GM21528 (cell line): Measurements from ENCODE around the gene ARHGEF37.
"Not testable (repeated sequence)": the region's sequence is repeated elsewhere in the genome, so short reads cannot be mapped to it uniquely, and the experiment has no call there.

Experiments used
- ATAC-seq: cut with Tn5 transposase; IDR thresholded peaks from one replicate; pipeline ENCODE4 v1.9.1; 2021; ENCODE audit warnings: mild to moderate bottlenecking, moderate library complexity; ENCODE audit not compliant: unreplicated experiment, low FRiP score

Gene ARHGEF37, protein sequence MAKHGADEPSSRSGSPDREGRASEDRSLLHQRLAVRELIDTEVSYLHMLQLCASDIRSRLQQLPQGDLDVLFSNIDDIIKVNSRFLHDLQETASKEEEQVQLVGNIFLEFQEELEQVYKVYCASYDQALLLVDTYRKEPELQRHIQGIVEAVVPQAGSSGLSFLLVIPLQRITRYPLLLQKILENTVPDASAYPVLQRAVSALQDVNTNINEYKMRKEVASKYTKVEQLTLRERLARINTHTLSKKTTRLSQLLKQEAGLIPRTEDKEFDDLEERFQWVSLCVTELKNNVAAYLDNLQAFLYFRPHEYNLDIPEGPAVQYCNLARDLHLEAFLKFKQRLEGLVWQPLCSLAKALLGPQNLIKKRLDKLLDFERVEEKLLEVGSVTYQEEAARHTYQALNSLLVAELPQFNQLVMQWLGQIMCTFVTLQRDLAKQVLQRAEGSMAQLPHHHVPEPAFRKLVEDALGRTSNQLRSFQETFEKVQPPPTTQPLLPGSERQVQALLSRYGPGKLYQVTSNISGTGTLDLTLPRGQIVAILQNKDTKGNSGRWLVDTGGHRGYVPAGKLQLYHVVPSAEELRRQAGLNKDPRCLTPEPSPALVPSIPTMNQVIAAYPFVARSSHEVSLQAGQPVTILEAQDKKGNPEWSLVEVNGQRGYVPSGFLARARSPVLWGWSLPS

DNA sequence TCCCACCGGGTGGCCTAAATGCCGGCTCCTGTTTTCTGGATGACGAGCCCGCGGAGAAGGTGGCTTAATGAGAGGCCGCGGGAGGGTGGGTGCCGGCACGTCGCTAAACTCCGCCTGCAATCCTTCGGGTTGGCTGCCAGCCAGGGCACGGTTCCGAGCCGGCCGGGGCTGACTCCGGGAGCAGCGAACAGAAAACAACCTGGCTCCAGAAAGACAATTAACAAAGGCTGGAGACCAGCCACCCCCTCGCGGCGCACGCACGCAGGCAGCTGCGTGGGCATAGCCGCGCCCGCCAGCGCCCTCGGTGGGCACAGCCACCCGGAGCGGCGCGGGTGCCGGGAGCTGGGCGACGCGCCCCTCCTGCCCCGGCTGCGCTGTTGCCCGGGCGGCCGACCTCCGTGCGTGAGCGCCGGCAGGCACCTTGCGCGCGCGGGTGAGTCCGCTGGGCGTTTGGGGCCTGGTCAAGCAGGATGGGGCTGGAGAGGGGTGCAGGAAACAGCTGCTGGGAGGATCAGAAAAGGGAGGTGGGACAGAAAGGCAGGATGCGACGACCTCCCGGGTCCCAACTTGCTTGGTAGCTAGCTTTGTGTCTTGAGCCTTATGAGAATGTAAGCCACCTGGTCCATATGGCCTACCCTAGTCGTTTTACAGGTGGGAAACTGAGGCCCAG, at the start of gene ARHGEF37:
Gene ARHGEF37 (plus strand): TSS at position 307 of the 670 bp plus-strand sequence. CDS start 16,272 bp downstream, outside the sequence.
- no peak for ATAC-seq

DNA sequence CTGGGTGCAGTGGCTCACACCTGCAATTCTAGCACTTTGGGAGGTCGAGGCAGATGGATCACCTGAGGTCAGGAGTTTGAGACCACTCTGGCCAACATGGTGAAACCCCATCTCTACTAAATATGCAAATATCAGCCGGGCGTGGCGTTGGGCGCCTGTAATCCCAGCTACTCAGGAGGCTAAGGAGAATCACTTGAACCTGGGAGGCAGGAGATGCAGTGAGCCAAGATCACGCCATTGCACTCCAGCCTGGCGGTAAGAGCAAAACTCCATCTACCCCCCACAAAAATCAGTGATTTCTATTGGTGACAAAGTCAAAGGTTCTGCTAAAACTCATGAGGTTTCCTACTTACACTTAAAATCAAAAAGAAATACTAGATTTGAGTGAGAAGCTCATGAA, 48.9 kb upstream of the ARHGEF37 start:
- ATAC-seq, result no peak

DNA sequence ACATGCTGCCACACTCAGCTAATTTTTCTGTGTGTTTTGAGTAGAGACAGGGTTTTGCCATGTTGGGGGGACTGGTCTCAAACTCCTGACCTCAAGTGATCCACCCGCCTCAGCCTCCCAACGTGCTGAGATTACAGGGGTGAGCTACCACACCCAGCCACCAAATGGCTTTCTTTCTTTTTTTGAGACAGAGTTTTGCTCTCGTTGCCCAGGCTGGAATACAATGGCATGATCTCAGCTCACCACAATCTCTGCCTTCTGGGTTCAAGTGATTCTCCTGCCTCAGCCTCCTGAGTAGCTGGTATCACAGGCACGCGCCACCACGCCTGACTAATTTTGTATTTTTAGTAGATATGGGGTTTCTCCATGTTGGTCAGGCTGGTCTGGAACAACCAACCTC, 45.5 kb upstream of the ARHGEF37 start:
- not testable (repeated sequence) for ATAC-seq

DNA sequence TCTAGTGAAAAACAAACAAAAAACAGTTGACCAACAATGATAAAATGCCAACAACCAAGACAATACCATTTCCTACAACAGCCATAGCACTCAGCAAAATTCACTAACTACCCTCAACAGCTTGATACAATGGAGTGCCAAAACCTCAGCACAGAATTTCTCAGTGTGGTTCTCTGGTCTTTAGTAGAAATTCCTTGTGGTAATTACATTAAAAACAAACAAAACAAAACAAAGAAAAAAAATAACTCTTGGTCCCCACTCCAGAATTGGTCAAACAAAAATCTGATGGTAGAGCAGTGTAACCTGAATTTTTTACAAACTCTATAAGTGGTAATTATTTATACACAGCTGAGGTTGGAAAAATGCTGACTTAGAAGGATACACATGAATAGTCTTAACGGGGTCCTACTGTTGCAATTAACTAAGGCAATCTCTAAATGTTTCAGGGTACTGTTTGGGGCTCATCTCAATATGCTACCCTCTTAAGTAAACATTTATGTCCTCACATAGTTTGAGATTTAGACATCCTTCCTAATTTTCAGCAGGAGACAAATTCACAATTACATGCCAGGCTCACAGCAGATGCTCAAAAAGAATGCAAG, 43.8 kb upstream of the ARHGEF37 start:
- ATAC-seq, result no peak

DNA sequence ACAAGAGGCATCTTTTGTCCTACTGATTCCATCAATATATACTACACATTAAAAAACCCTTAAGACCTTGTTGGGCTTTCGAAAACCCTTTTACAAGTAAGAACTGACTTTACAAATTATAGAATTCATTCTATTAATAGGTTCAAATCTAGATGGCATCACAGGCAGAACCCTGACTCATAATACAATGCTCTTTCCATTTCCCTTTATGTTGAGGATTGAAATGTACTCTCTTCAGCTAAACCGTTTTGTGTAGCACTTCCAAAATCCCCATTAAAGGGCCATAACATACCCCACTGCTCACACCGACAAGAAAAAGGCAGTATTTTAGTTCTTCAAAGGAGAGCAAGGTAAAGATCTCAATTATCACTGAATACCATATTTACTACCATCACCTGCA, 41.2 kb upstream of the ARHGEF37 start:
- no peak for ATAC-seq

DNA sequence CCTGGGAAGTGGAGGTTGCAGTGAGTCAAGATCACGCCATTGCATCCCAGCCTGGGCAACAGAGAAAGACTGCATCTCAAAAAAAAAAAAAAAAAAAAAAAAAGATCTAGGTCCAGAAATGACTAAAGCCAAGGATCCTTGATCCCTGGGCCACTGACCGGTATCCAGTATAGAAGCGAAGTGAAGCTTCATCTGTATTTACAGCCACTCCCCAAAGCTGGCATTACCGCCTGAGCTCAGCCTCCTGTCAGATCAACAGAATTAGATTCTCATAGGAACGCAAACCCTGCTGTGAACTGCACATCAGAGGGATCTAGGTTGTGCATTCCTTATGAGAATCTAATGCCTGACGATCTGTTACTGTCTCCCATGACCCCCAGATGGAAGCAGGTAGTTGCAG, 39.4 kb upstream of the ARHGEF37 start:
- no peak for ATAC-seq

DNA sequence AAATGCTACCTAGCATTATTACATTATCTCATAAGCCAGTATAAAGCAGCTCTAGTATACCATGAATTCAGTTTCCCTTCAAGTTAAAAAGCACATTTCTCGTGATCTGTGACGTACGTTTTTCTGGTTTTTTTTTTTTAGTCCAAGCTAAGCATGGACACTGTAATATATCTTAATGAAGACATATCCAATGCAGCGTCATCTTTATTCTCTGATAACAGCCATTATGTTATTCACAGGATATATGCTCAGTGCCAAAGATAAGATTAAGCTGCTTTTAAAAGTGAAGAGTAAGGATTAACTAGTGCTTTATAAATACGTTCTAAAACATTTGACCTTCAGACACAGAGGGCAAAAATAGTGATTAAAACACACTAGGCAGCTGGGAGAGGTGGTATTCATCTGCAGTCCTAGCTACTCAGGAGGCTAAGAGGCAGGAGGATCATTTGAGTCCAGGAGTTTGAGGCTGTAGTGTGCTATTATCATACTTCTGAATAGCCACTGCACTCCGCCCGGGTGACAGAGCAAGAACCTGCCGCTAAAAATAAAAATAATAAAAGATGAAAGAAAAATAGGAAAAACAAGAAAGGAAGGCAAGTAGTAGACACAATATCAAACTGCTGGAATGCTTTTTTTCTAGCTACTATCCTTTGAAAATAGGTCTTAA, 37.8 kb upstream of the ARHGEF37 start:
- ATAC-seq, result no peak

DNA sequence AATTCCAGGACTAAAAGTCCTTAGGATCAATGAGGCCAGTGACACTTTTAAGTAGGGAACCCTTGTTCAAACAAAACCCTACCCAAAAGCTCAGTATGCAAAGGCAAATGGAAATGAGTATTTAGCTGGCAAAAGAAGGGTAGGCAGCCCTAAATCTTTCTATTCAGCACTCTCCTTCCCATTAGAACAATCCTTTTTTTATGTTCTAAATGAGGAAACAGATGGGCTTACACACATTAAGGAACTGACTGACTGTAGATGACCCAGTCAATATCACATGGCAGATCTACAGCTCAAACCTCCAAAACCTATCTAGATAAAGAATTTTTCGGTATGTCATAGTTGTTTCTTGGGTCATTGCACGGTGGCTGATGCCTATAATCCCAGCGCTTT, 37.3 kb upstream of the ARHGEF37 start:
- ATAC-seq, result no peak

DNA sequence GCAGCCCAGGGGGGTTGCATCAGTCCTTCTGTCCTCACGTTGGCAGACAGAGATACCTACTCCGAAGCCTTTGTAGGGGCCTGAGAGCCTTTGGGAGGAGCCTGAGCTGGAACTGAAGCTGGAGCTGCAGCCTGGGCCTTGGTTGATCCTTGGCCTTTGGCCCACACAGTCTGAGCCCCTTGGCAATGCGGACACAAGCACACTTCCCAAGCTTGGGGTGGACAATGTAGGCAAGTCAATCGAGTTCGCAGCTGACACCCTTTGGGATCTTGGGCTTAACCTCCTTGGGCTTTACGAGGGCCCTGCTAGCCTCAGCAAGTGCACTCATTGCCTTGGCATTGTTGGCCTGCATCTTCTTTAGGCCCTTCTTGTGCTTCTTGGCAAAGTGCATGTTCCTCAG, 36.0 kb upstream of the ARHGEF37 start:
- no peak for ATAC-seq

DNA sequence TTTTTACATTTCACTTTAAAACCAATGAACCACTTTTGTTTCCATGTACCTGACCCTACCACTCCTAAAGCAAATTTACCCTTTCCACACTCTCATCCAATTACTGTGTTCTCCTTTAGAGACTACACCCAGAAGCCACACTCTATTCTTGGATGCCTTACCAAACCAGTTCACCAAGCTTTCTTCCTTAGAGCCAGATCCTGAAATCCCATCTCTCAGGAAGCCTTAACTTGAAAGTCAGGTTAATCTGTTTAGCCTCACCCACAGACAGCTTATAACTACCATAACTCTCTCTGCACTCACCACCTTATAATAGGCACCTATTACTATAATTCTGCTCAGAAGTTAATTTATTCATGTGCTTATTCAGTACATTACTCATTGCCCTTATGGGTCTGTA, 34.3 kb upstream of the ARHGEF37 start:
- ATAC-seq, result no peak

DNA sequence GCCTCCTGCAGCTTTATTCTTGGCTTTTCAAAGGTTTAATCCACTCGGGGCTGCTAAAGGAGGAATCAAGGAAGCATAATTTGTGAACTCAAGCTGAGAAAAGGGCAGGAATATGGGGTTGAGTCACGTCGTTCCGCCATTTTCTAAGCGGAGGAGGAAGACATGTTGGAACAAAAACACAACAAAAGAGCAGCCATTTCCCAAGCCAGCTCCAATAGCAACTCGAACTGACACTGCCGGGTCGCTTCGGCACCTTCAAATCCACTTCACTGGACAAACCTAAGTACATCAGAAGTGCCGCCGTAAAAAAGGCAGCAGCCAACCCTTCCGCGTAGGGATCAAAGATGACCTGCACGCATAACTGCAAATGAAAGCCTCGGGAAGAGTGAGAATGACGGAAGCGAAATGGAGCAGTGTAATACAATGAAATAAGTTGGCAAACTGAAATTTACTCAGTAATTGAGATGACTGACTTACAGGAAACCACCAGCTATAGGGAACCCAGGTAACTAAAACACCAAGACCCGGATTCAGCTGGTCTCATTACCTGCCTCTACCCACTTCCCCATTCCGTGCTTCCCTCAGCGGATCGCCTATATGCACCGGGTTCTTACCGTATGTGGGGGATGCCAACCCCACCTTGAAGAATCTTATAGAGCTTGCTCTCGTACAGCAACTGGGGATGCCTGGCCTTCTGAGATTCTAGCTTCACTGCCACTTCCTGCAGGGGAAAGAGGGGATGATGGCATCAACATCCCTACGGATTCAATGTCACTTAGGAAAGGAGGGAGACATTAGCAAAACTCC, 31.6 kb upstream of the ARHGEF37 start:
- peak; percentile 39 for ATAC-seq

DNA sequence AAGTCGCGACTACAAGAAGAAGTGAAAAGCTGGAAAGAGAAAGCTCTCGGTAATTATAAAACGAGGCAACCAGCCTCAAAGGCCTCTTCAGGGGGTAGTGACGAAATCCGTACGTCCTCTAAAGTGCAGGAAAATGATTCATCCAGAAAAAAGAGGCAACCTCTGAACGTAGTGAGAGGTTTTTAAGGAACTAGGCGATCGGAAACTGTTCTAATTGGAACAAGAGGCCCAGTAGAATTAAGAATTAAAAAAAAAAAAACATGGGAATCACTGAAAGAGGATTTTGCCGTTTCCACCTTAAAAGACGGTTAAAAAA, 31.1 kb upstream of the ARHGEF37 start:
- no peak for ATAC-seq

DNA sequence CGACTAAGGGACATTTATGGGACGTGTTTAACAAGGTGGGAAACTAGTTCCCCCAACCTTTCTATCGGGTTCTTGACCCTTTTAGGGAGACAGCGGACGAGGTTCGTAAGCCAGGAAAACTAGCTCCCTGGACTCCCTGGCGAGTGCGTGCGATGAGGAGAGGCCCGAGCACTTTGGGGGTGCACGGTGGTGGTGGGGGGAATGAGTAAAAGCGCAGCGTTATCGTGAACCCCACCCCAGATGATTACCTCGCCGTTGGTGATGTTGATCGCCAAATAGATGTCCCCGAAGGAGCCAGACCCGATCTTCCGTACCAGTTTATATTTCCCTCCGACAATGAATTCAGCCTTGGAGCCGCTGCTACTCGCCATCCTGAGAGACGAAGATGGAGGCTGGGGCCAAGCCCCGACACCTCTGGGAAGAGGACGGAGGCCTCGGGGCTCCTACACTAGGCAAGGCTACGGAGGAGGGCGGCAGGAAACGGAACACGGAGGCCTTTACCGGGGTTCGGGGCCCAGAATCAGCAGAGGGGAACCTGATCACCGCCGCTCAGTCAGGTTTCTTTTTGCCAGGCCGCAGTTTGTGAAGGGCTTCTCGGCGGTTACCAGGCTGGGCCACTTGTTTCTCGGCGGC, 30.6 kb upstream of the ARHGEF37 start:
- ATAC-seq, result peak; percentile 10

DNA sequence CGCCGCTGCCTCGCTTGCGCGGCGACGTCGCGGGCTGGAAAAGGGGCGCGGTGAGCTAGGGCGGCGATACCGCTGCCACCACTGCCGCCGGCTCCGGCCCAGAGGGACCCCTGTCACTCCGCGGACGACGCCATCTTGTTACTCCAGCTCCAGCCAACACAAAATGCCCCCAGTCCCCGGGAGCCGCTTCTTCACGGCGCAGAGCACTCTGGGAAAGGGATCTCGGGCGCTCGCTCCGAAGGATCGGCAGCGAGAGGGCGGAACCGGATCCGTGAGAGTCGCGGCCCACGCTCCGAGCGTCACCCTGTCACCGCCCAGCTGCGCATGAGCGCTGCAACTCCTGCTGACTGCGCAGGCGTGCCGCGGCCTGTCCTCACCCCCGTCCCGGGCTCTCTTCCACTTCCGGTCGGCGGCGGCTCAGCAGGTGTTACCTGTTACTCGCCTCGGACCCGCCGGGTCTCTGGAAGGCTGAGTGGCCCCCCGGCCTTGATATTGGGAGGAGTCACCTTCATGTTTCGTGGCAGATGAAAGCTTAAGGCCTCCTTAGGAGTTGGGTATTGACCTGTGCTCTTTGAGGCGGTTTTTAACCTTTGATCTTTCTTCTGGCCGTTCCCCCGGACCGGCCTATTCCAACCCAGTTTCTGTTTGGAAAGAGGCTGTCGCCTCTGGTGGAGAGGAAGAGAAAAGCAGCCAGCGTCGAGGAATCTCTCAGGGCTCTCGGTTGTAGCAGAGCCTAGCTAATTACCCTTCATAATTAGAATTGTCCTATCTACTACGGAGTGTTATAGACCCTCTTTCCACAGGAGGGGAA, 29.9 kb upstream of the ARHGEF37 start, which contains the start of gene CSNK1A1:
Gene CSNK1A1 (minus strand): TSS at position 213 of the 811 bp plus-strand sequence. CDS start 475 bp downstream, outside the sequence.
- ATAC-seq, result peak; percentile 91

DNA sequence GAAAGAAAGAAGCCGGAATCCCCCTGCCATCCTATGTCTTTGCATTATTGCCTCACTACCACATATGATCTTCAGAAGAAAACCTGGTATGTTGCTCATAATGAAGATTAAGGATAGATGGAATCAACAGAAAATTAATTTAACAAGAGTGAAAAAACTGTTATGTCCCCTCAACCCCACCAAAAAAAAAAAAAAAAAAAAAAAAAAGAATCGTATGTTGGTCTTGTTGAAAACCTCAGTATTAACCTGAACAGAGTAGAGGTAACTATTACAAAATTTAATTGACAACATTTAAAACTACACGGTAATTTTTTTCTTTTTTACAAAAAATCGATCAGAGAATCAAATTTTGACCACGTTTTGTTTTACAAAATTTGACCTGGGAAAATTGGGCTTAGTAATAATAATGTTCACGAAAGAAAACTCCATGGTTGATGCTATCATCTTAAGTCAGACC, 29.2 kb upstream of the ARHGEF37 start:
- no peak for ATAC-seq

DNA sequence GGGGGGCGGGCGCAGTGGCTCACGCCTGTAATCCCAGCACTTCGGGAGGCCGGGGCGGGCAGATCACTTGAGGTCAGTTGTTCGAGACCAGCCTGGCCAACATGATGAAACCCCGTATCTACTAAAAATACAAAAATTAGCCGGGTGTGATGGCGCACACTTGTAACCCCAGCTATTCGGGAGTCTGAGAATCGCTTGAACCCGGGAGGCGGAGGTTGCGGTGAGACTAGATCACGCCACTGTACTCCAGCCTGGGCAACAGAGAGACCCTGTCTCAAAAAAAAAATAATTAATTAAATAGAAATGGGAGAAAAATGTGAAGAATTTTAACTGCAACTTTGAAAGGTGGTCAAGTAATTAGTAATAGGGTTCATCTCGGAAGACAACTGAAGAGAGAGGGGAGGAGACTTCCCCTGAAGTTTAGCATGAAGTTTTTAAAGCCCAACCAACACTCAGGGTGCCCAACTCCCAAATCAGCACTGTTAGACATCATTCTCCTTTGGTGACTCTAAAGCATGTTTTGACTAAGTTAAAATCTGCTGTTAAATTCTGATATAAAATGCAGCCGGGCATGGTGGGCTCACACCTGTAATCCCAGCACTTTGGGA, 28.6 kb upstream of the ARHGEF37 start:
- no peak for ATAC-seq

DNA sequence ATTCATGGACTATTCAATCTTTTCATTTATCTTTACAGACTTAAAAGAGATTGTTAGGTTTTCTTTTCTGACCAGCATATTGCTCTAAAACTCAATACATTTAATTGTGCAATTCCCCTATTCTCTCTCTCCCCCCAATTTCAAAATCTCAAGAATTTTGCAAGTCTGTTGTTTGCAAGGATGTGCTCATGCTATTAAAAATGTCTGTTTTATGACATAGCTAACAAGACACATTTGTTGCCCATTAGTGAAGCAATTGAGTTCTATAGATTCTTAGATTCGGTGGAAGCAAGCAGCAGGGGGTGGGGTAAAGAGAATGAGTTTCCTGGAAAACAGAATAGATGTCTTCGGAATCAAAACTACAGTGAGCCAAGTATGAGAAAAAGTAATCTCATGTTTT, 21.6 kb upstream of the ARHGEF37 start:
- no peak for ATAC-seq

DNA sequence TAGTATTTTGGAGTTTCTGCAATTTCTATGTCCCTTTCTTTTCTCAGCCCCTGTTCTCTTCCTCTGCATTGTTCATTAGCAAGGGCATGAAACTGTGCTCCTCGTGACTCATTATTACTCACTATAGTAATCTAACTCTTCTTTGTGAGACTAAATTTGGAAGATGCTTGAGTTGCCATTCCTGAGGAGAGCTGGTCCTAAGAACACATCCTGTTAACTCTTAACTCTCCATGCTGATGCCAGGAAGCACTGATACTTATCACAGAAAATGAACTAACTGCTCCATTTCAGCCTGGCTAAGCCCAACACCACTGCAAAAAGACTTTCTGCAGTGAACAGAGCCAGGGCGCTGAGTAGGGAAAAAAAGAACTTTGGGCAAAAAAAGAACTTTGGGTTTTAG, 19.4 kb upstream of the ARHGEF37 start:
- ATAC-seq, result no peak
